WTC11 (cell line): ENCODE results near the gene ASMT. TPM values are rescaled to one million over a fixed set of nuclear protein-coding genes. Genes with fewer than 3 reads are reported as not detected.
"Not testable (repeated sequence)": the region's sequence is repeated elsewhere in the genome, so short reads cannot be mapped to it uniquely, and the experiment has no call there.

ENCODE experiments used
- ATAC-seq: fragments of 200-7000 bp; cut with Tn5 transposase; 2 replicates; pipeline ENCODE4 v1.10.0; 2021; ENCODE audit warnings: mild to moderate bottlenecking, moderate library complexity
- CTCF ChIA-PET: fragments of 300-600 bp; sonication (Branson Sonifier 250); formaldehyde crosslinking; loops from one replicate; lab custom pipeline; 2021; ENCODE audit warnings: antibody characterized with exemption; lab: Charles Lee
- POLR2A ChIA-PET: fragments of 350-600 bp; sonication (Branson Sonifier 250); formaldehyde crosslinking; loops from one replicate; lab custom pipeline; 2021; ENCODE audit warnings: antibody characterized with exemption; lab: Charles Lee
- DNase-seq: peaks from one replicate; pipeline ENCODE4 v3.0.0; 2021; ENCODE audit warnings: low spot score
- H3K27ac Mint-ChIP-seq: 2 replicates; pipeline ENCODE4 v1.8.0; 2021; ENCODE audit warnings: mixed read lengths
- H3K27me3 Mint-ChIP-seq: 2 replicates; pipeline ENCODE4 v1.8.0; 2021; ENCODE audit warnings: low read depth, mild to moderate bottlenecking, moderate library complexity, mixed read lengths
- H3K36me3 Mint-ChIP-seq: 2 replicates; pipeline ENCODE4 v1.8.0; 2021; ENCODE audit warnings: mixed read lengths
- H3K4me1 Mint-ChIP-seq: 2 replicates; pipeline ENCODE4 v1.8.0; 2022; ENCODE audit warnings: mixed read lengths
- H3K4me3 Mint-ChIP-seq: 2 replicates; pipeline ENCODE4 v1.8.0; 2021; ENCODE audit warnings: mild to moderate bottlenecking, moderate library complexity, mixed read lengths
- H3K9me3 Mint-ChIP-seq: 2 replicates; pipeline ENCODE4 v1.8.0; 2021; ENCODE audit warnings: mixed read lengths
- ATF6 ChIP-seq: sonication (generic); formaldehyde crosslinking; IDR thresholded peaks from 2 replicates; pipeline ENCODE4 v1.8.1; 2023; ENCODE audit warnings: mild to moderate bottlenecking, missing genetic modification reagents
- E2F1 ChIP-seq: sonication (generic); formaldehyde crosslinking; IDR thresholded peaks from 2 replicates; pipeline ENCODE4 v1.8.0; 2022; ENCODE audit warnings: mild to moderate bottlenecking, missing genetic modification reagents
- ESRRA ChIP-seq: sonication (generic); formaldehyde crosslinking; IDR thresholded peaks from 2 replicates; pipeline ENCODE4 v1.8.1; 2022; ENCODE audit warnings: mild to moderate bottlenecking, missing genetic modification reagents, borderline replicate concordance
- FOXJ3 ChIP-seq: sonication (generic); formaldehyde crosslinking; IDR thresholded peaks from 2 replicates; pipeline ENCODE4 v1.9.0; 2021; ENCODE audit warnings: missing genetic modification reagents, mild to moderate bottlenecking, borderline replicate concordance
- GTF2I ChIP-seq: fragments of 250-450 bp; sonication (Bioruptor Pico); conservative IDR thresholded peaks from 2 replicates; pipeline ENCODE4 v1.4.0; 2021; ENCODE audit warnings: mild to moderate bottlenecking
- IRF1 ChIP-seq: sonication (generic); formaldehyde crosslinking; IDR thresholded peaks from 2 replicates; pipeline ENCODE4 v1.8.0; 2023; ENCODE audit warnings: missing genetic modification reagents
- IRF2 ChIP-seq: sonication (generic); formaldehyde crosslinking; IDR thresholded peaks from 2 replicates; pipeline ENCODE4 v1.8.0; 2022; ENCODE audit warnings: low read depth, missing genetic modification reagents, borderline replicate concordance
- JAZF1 ChIP-seq: fragments of 250-450 bp; sonication (Bioruptor Pico); IDR thresholded peaks from 2 replicates; pipeline ENCODE4 v1.9.0; 2021; ENCODE audit warnings: moderate library complexity, mild to moderate bottlenecking, inconsistent platforms
- JUN ChIP-seq: sonication (generic); formaldehyde crosslinking; IDR thresholded peaks from 2 replicates; pipeline ENCODE4 v1.8.0; 2023; ENCODE audit warnings: mild to moderate bottlenecking, missing genetic modification reagents
- NR1H2 ChIP-seq: sonication (generic); formaldehyde crosslinking; IDR thresholded peaks from 2 replicates; pipeline ENCODE4 v1.9.0; 2021; ENCODE audit warnings: mild to moderate bottlenecking, moderate library complexity, missing genetic modification reagents
- NR3C1 ChIP-seq: sonication (generic); formaldehyde crosslinking; conservative IDR thresholded peaks from 2 replicates; pipeline ENCODE4 v1.8.1; 2023; ENCODE audit warnings: low read depth, mild to moderate bottlenecking, missing genetic modification reagents
- ZNF219 ChIP-seq: sonication (generic); formaldehyde crosslinking; IDR thresholded peaks from 2 replicates; pipeline ENCODE4 v1.8.0; 2023; ENCODE audit warnings: missing genetic modification reagents, mild to moderate bottlenecking, borderline replicate concordance
- ZNF232 ChIP-seq: sonication (generic); formaldehyde crosslinking; IDR thresholded peaks from 2 replicates; pipeline ENCODE4 v1.8.0; 2022; ENCODE audit warnings: mild to moderate bottlenecking, missing genetic modification reagents
- ZNF423 ChIP-seq: fragments of 250-450 bp; sonication (Bioruptor Pico); IDR thresholded peaks from 2 replicates; pipeline ENCODE4 v2.1.2; 2022; ENCODE audit warnings: mild to moderate bottlenecking, moderate library complexity
- ZNF512 ChIP-seq: sonication (generic); formaldehyde crosslinking; IDR thresholded peaks from 2 replicates; pipeline ENCODE4 v1.8.1; 2022; ENCODE audit warnings: missing genetic modification reagents, borderline replicate concordance
- ZNF532 ChIP-seq: fragments of 250-450 bp; sonication (Bioruptor Pico); IDR thresholded peaks from 2 replicates; pipeline ENCODE4 v1.9.0; 2021; ENCODE audit warnings: mild to moderate bottlenecking, borderline replicate concordance
- ZNF671 ChIP-seq: fragments of 250-450 bp; sonication (Bioruptor Pico); IDR thresholded peaks from 2 replicates; pipeline ENCODE4 v1.8.0; 2021; ENCODE audit warnings: mild to moderate bottlenecking
- total RNA-seq: library from RNA; stranded (reverse); gene quantifications from 3 replicates; pipeline ENCODE4 v1.2.3, GENCODE V29; 2021

Gene ASMT
- total RNA-seq, 1 experiment from 2014 or later, result 0.33 TPM

DNA sequence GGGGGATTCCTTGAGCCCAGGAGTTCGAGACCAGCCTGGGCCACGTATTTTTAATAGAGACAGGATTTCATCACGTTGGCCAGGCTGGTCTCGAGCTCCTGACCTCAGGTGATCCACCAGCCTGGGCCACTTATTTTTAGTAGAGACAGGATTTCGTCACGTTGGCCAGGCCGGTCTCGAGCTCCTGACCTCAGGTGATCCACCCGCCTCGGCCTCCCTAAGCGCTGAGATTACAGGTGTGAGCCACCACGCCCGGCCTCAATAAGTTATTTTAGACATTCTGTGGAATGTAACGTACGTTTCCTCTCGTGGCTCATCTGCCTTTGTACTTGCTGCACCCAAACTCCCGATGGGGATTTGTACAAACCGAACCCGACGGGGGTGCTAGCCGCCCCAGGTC is 8.8 kb downstream of the ASMT start (continued):
- TF ChIP-seq ATF6, result no peak
- no peak for TF ChIP-seq NR3C1 (CRISPR knock-in tag)
- no peak for TF ChIP-seq FOXJ3 (CRISPR knock-in tag)
- no peak for TF ChIP-seq ZNF232 (CRISPR knock-in tag)
- no peak for TF ChIP-seq NR1H2 (CRISPR knock-in tag)

DNA sequence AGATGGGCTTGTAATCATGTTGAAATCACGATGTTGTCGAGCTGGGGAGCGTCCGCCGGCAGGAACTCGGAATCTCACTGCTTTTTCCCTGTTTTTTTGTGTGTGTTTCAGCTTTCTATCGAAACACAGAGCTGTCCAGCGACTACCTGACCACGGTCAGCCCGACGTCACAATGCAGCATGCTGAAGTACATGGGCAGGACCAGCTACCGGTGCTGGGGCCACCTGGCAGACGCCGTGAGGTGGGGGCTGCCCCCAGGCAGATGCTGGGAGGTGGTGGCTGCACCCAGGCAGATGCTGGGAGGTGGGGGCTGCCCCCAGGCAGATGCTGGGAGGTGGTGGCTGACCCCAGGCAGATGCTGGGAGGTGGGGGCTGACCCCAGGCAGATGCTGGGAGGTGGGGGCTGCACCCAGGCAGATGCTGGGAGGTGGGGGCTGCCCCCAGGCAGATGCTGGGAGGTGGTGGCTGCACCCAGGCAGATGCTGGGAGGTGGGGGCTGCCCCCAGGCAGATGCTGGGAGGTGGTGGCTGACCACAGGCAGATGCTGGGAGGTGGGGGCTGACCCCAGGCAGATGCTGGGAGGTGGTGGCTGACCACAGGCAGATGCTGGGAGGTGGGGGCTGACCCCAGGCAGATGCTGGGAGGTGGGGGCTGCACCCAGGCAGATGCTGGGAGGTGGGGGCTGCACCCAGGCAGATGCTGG is 9.4 kb downstream of the ASMT start:
- H3K27me3 Mint-ChIP-seq, H3K36me3 Mint-ChIP-seq, H3K9me3 Mint-ChIP-seq, ATAC-seq, H3K4me3 Mint-ChIP-seq, CTCF ChIA-PET, H3K4me1 Mint-ChIP-seq, DNase-seq, POLR2A ChIA-PET: not testable (repeated sequence)
- H3K27ac Mint-ChIP-seq, result peak overlapping the region; percentile 72; the same call in 1 of the 2 replicates

DNA sequence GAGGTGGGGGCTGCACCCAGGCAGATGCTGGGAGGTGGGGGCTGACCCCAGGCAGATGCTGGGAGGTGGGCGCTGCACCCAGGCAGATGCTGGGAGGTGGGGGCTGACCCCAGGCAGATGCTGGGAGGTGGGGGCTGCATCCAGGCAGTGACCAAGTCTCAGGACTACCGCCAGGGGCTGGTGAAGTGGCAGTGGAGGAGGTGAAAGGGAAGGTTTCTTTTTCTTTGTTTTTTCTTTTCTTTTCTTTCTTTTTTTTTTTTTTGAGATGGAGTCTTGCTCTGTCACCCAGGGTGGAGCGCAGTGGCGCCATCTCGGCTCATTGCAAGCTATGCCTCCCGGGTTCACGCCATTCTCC is 10.0 kb downstream of the ASMT start:
- H3K27me3 Mint-ChIP-seq, H3K36me3 Mint-ChIP-seq, DNase-seq, POLR2A ChIA-PET, CTCF ChIA-PET, ATAC-seq, H3K27ac Mint-ChIP-seq, H3K4me3 Mint-ChIP-seq, H3K9me3 Mint-ChIP-seq, H3K4me1 Mint-ChIP-seq: not testable (repeated sequence)

GRCh38 chrX:1629244-1629643 is 14.4 kb downstream of the ASMT start:
- ChIA-PET CTCF (no interaction called here), POLR2A (no interaction called here)
- Mint-ChIP-seq H3K4me1 (peaks cover 7% of the 10 kb centered on the region), H3K27me3 (no peaks in the 10 kb centered on the region), H3K4me3 (no peak overlapping the region), H3K9me3 (no peaks in the 10 kb centered on the region), H3K36me3 (no peaks in the 10 kb centered on the region), H3K27ac (no peak overlapping the region)
- ATAC-seq, result no peak
- TF ChIP-seq ZNF671 (CRISPR knock-in tag), result no peak
- no peak for TF ChIP-seq ESRRA
- TF ChIP-seq GTF2I (CRISPR knock-in tag), result no peak
- TF ChIP-seq ZNF532, result no peak
- TF ChIP-seq ZNF219, result no peak
- TF ChIP-seq ZNF512 (CRISPR knock-in tag), result no peak
- TF ChIP-seq IRF2 (CRISPR knock-in tag), result no peak
- TF ChIP-seq IRF1 (CRISPR knock-in tag), result no peak
- TF ChIP-seq E2F1 (CRISPR knock-in tag), result no peak
- no peak for TF ChIP-seq ZNF423 (CRISPR knock-in tag)
- TF ChIP-seq NR1H2 (CRISPR knock-in tag), result no peak
- TF ChIP-seq JUN (CRISPR knock-in tag), result no peak
- no peak for TF ChIP-seq JAZF1
- DNase-seq, result no peak
